Activated T-helper 17 cell treated with anti-CD3 and anti-CD28 coated beads, Interleukin-2, amount 50 U/mL, for 72 hours (primary cell): ENCODE measurements around the gene ENPP1. TPM values are rescaled to one million over a fixed set of nuclear protein-coding genes. Genes with fewer than 3 reads are reported as not detected.

Source experiments
- ATAC-seq: fragments of 150-1000 bp; cut with Tn5 transposase; replicated peaks from 2 replicates; pipeline ENCODE4 v1.10.0; 2021; ENCODE audit warnings: mild to moderate bottlenecking, moderate library complexity
- H3K27ac Mint-ChIP-seq: one replicate; pipeline ENCODE4 v1.8.0; 2022; ENCODE audit warnings: mixed read lengths
- H3K27me3 Mint-ChIP-seq: one replicate; pipeline ENCODE4 v1.8.0; 2022; ENCODE audit warnings: mixed read lengths
- H3K36me3 Mint-ChIP-seq: one replicate; pipeline ENCODE4 v1.8.0; 2022; ENCODE audit warnings: low read depth, mild to moderate bottlenecking, mixed read lengths
- H3K4me1 Mint-ChIP-seq: one replicate; pipeline ENCODE4 v1.8.0; 2022; ENCODE audit warnings: mixed read lengths
- H3K4me3 Mint-ChIP-seq: one replicate; pipeline ENCODE4 v1.8.0; 2022; ENCODE audit warnings: mild to moderate bottlenecking, mixed read lengths
- H3K9me3 Mint-ChIP-seq: one replicate; pipeline ENCODE4 v1.8.0; 2022; ENCODE audit warnings: mixed read lengths
- total RNA-seq, 2 donors: library from RNA; stranded (reverse); gene quantifications; one replicate each; pipeline ENCODE4 v1.2.3, GENCODE V29; 2022

The ENPP1 gene
- total RNA-seq, 2 donors from 2014 or later, result 0.73 to 0.74 TPM

- peaks cover 21% of the 10 kb centered on the region for H3K4me1 Mint-ChIP-seq
- no peak overlapping the region for H3K27ac Mint-ChIP-seq
- peak overlapping the region; percentile 20 for H3K4me3 Mint-ChIP-seq
- no peaks in the 10 kb centered on the region for H3K9me3 Mint-ChIP-seq
- H3K36me3 Mint-ChIP-seq, result no peaks in the 10 kb centered on the region
- no peak for ATAC-seq
- peaks cover 7% of the 10 kb centered on the region for H3K27me3 Mint-ChIP-seq
Observed at GRCh38 chr6:131803007-131803769, 4.6 kb upstream of the ENPP1 start.

GRCh38 chr6:131804131-131804530, 3.7 kb upstream of the ENPP1 start:
- ATAC-seq, result no peak
- no peak overlapping the region for H3K4me3 Mint-ChIP-seq
- no peaks in the 10 kb centered on the region for H3K9me3 Mint-ChIP-seq
- H3K4me1 Mint-ChIP-seq, result peaks cover 21% of the 10 kb centered on the region
- H3K36me3 Mint-ChIP-seq, result no peaks in the 10 kb centered on the region
- peaks cover 7% of the 10 kb centered on the region for H3K27me3 Mint-ChIP-seq
- no peak overlapping the region for H3K27ac Mint-ChIP-seq

- Mint-ChIP-seq H3K27ac (peak overlapping the region; percentile 68), H3K9me3 (no peaks in the 10 kb centered on the region), H3K36me3 (no peaks in the 10 kb centered on the region), H3K4me3 (peak overlapping the region; percentile 82), H3K27me3 (peaks cover 7% of the 10 kb centered on the region), H3K4me1 (peaks cover 21% of the 10 kb centered on the region)
- ATAC-seq, result no peak
Observed at GRCh38 chr6:131807321-131807643, 538 bp upstream of the ENPP1 start.

GRCh38 chr6:131808460-131809269, 845 bp downstream of the ENPP1 start:
- H3K9me3 Mint-ChIP-seq, result no peaks in the 10 kb centered on the region
- H3K27me3 Mint-ChIP-seq, result peaks cover 7% of the 10 kb centered on the region
- peak overlapping the region; percentile 82 for H3K4me3 Mint-ChIP-seq
- no peaks in the 10 kb centered on the region for H3K36me3 Mint-ChIP-seq
- peaks cover 8% of the 10 kb centered on the region for H3K4me1 Mint-ChIP-seq
- no peak overlapping the region for H3K27ac Mint-ChIP-seq
- no peak for ATAC-seq

GRCh38 chr6:131811500-131811899, 3.7 kb downstream of the ENPP1 start:
- Mint-ChIP-seq H3K36me3 (no peaks in the 10 kb centered on the region), H3K4me1 (peaks cover 6% of the 10 kb centered on the region), H3K4me3 (no peak overlapping the region)

GRCh38 chr6:131813991-131814390, 6.2 kb downstream of the ENPP1 start:
- Mint-ChIP-seq H3K4me1 (no peaks in the 10 kb centered on the region), H3K27me3 (no peaks in the 10 kb centered on the region), H3K9me3 (no peaks in the 10 kb centered on the region), H3K36me3 (no peaks in the 10 kb centered on the region), H3K27ac (no peak overlapping the region), H3K4me3 (no peak overlapping the region)
- no peak for ATAC-seq

More at GRCh38 chr6:131811500-131811899, 3.7 kb downstream of the ENPP1 start:
- Mint-ChIP-seq H3K9me3 (no peaks in the 10 kb centered on the region), H3K27ac (no peak overlapping the region), H3K27me3 (peaks cover 7% of the 10 kb centered on the region)
- no peak for ATAC-seq

- Mint-ChIP-seq H3K4me1 (no peaks in the 10 kb centered on the region), H3K27ac (no peak overlapping the region), H3K36me3 (no peaks in the 10 kb centered on the region), H3K27me3 (peaks cover 3% of the 10 kb centered on the region), H3K9me3 (no peaks in the 10 kb centered on the region), H3K4me3 (no peak overlapping the region)
- ATAC-seq, result no peak
Observed at GRCh38 chr6:131816869-131817268, 9.0 kb downstream of the ENPP1 start.

- Mint-ChIP-seq H3K9me3 (no peaks in the 10 kb centered on the region), H3K27ac (no peak overlapping the region), H3K4me1 (no peaks in the 10 kb centered on the region), H3K27me3 (peaks cover 13% of the 10 kb centered on the region), H3K4me3 (no peak overlapping the region), H3K36me3 (no peaks in the 10 kb centered on the region)
- peak; percentile 60 for ATAC-seq
Observed at GRCh38 chr6:131819572-131820124, 11.8 kb downstream of the ENPP1 start.

- H3K27me3 Mint-ChIP-seq, result peaks cover 13% of the 10 kb centered on the region
- no peaks in the 10 kb centered on the region for H3K4me1 Mint-ChIP-seq
- no peak for ATAC-seq
- H3K9me3 Mint-ChIP-seq, result no peaks in the 10 kb centered on the region
- no peak overlapping the region for H3K27ac Mint-ChIP-seq
- H3K4me3 Mint-ChIP-seq, result no peak overlapping the region
- H3K36me3 Mint-ChIP-seq, result no peaks in the 10 kb centered on the region
Observed at GRCh38 chr6:131821010-131821807, 13.4 kb downstream of the ENPP1 start.

GRCh38 chr6:131822119-131822518, 14.3 kb downstream of the ENPP1 start:
- no peak overlapping the region for H3K27ac Mint-ChIP-seq
- no peak for ATAC-seq
- H3K4me1 Mint-ChIP-seq, result no peaks in the 10 kb centered on the region
- H3K4me3 Mint-ChIP-seq, result no peak overlapping the region
- H3K9me3 Mint-ChIP-seq, result no peaks in the 10 kb centered on the region
- peaks cover 13% of the 10 kb centered on the region for H3K27me3 Mint-ChIP-seq
- H3K36me3 Mint-ChIP-seq, result no peaks in the 10 kb centered on the region

- Mint-ChIP-seq H3K36me3 (no peaks in the 10 kb centered on the region), H3K4me1 (no peaks in the 10 kb centered on the region), H3K27me3 (peaks cover 13% of the 10 kb centered on the region), H3K27ac (no peak overlapping the region), H3K9me3 (no peaks in the 10 kb centered on the region), H3K4me3 (no peak overlapping the region)
- ATAC-seq, result no peak
Observed at GRCh38 chr6:131823276-131823902, 15.6 kb downstream of the ENPP1 start.

- H3K4me3 Mint-ChIP-seq, result no peak overlapping the region
- H3K27ac Mint-ChIP-seq, result no peak overlapping the region
- no peak for ATAC-seq
- peaks cover 13% of the 10 kb centered on the region for H3K27me3 Mint-ChIP-seq
- H3K36me3 Mint-ChIP-seq, result no peaks in the 10 kb centered on the region
- no peaks in the 10 kb centered on the region for H3K4me1 Mint-ChIP-seq
- H3K9me3 Mint-ChIP-seq, result no peaks in the 10 kb centered on the region
Observed at GRCh38 chr6:131825946-131826345, 18.1 kb downstream of the ENPP1 start.

- H3K4me1 Mint-ChIP-seq, result no peaks in the 10 kb centered on the region
- no peaks in the 10 kb centered on the region for H3K36me3 Mint-ChIP-seq
- no peak for ATAC-seq
- H3K27ac Mint-ChIP-seq, result no peak overlapping the region
- H3K9me3 Mint-ChIP-seq, result no peaks in the 10 kb centered on the region
- H3K4me3 Mint-ChIP-seq, result no peak overlapping the region
- H3K27me3 Mint-ChIP-seq, result peaks cover 10% of the 10 kb centered on the region
Observed at GRCh38 chr6:131828080-131828479, 20.3 kb downstream of the ENPP1 start.

- Mint-ChIP-seq H3K4me1 (no peaks in the 10 kb centered on the region), H3K4me3 (no peak overlapping the region), H3K27me3 (peaks cover 3% of the 10 kb centered on the region), H3K27ac (no peak overlapping the region), H3K36me3 (no peaks in the 10 kb centered on the region), H3K9me3 (no peaks in the 10 kb centered on the region)
- ATAC-seq, result no peak
Observed at GRCh38 chr6:131828951-131829350, 21.1 kb downstream of the ENPP1 start.
